GM19025 (cell line): Measurements from ENCODE around the gene PDE4D.
A peak's percentile ranks its signal among the peaks of the same experiment; 100 is the strongest.

Experiments used
- ATAC-seq: cut with Tn5 transposase; IDR thresholded peaks from one replicate; pipeline ENCODE4 v1.9.1; 2021; ENCODE audit warnings: mild to moderate bottlenecking, low read depth, moderate library complexity; ENCODE audit not compliant: unreplicated experiment

PDE4D gene

DNA sequence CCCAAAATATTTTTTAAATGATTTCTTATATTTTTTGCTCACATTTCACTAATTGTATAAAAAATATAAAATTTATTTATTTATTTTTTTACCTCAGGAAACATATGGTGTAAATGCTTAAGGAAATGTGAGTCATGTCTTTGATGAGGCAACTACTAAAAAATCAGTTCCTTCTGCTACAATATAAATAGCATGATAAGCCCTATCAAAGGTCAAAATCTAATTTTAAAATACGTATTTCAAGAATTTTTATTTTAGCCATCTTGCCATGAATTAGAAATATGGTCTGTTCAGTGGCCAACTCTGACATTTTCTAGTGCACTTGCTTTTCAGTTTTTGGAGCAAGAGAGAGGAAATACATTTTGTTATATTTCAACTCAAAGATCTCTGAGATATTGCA lies 50.5 kb downstream of the PDE4D start:
- no peak for ATAC-seq

DNA sequence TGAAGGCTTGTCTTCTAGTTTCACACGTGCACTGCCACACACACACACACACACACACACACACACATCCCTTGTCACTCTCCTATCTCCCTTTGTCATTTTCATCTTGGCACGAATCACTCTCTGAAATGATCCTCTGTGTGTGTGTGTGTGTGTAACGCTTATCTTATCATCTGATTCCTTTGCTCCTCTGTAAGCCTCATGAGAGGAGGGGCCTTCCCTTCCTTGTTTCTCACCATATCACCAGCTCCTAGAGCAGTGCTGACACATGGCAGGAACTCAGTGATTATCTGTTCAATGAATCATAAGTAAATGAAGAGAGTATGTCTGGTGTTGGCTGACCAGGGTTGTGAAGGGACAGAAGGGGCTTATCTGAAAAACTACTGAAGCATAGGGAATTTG lies 53.3 kb downstream of the PDE4D start:
- no peak for ATAC-seq

DNA sequence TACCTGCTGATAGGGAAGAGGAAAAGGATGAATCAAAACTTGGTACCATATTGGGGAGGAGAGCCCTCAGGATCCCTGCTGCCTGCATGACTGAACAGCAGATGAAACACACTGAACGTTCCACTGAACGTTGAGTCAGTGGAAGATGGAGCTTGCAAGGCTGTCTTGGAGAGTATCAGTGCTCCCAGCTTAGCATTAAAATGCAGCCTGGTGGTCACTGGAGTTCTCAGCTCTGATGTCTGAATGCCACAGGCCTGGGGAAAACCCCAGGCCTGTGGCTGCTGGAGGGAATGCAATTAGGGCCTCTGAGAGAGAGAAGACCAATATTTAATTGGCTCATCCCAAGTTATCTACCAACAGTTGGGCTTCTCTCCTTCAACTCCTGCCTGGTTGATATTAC lies 54.5 kb downstream of the PDE4D start:
- no peak for ATAC-seq

DNA sequence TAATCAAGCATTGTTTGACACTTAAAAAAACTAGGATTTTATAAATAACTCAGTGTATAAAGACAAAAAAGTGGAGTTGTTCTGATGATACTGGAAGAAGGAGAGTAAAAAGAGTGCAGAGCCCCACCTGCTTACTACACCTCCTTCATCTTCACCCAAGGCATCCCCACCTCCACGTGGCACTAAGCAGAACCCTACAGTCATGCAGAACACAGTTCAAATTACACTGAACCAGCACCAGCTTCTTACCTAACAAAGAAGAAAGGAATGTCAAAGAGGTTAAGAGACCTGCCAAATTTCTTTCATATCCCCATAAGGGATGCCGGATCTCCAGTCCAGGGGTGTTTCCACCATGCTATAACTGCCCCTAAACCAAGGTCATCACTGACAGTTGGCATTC lies 55.5 kb downstream of the PDE4D start:
- no peak for ATAC-seq

DNA sequence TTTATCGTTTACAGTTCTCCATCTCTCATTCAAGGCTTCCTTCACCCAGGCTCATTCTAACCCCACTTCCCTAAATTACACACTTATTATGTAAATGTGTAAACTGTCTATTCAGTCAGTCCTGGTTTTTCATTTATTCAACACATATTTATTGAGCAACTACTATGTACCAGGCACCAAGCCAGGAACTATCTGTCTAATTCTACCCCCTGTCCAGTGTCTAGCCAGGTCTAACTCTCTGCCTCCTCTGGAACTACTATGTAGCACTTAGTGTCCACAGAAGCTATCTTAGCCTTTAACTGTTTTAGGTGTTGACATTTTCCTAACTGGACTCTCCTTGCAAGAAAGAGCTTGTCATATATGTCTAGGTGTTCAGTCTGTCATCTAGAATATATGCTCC lies 56.5 kb downstream of the PDE4D start:
- ATAC-seq: no peak

DNA sequence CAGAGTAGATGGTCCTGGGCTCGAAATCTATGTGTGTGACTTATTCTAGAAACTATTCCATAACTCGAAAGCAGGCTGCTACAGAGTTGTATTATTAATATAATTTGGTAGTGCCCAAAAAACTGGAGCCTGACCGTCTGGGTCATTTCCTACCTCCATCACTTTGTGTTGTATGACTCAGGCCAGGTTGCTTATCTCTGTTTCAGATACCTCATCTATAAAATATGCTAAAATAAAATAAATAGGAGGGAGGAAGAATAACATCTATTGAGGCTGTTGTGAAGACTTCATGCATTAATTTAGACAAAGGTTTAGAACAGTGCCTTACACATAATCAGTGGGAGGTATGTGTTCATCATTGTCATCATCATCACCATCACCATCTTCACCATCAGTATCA lies 57.7 kb downstream of the PDE4D start:
- no peak for ATAC-seq

DNA sequence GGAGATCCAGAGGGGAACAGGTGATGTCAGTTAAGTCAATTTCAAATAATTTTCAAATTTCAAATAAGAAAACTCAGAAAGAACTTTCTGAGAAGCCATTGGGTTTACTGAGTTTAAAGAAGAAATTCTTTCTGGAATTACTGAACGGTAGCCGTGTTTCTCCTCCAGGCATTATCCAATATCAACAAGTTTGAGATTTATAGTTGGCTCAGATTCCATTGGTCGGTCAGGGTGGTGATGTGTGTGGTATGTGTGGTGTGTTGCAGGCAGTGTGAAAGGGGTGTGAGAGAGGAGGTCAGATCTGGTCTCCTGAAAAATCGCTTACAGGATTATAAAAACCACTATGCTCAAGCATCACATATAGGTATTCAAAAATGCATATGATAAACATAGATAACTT lies 60.1 kb downstream of the PDE4D start:
- ATAC-seq: no peak

DNA sequence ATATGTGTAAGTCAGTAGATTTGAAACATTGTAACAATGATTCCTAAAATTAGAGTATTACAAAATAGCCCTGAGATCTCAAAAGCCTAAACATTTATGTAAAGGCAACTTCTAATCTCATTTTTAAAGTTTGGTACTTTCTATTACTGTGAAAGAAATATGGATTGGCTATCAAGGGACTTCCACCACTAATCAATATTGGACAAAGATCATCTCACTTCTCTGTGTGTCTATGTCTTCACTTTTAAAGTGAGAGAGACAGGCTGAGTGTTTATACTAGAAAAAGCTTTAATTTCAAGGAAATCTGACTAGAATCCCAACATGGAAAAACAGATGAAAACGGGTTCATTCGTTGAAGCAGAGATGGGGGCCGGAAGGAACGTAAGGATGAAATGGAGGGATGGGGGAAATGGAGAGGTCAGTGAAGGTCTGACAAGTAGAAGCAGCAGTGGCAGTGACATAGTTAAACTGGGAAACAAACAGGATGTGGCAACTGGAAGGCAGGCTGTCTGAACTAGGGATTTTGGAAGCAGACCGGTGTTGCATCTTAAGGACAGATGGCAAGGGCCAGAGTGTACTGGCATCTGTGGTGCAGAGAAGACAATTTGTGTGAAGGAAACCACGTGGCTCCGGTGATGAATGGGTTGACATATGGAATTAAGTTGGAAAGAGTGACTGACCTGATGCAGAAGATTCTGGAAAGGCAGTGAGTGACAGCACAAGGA lies 60.8 kb downstream of the PDE4D start:
- ATAC-seq: no peak

DNA sequence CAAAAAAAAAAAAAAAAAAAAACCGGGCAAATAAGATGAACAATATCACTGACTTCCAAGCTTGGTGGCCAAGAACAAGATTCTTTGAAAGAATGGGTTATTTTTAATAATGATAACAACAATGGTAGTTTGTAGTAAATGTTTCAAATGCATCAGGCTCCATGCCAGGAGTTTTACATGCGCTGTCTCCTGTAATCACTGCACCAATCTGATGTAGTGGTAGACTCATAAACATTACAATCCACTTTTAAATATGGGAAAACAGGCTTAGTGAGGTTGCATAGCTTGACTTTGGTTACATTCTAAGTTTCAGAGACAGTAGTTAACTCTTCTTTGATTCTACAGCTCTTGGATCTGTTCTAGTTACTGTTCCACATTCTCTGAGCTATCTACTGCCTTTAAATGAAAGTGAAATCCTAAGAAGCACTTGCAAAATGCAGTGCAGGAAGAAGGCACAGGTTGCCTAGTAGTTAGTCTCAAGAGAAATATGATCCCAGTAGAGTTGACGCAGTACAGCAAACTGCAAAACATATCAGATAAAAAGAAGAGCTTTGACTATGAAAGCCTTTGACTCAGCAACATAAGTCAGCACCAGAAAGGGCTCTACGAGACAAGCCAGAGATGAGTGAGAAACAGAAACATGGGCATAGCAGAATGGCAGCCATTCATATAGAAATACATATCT lies 62.1 kb downstream of the PDE4D start:
- ATAC-seq: no peak

DNA sequence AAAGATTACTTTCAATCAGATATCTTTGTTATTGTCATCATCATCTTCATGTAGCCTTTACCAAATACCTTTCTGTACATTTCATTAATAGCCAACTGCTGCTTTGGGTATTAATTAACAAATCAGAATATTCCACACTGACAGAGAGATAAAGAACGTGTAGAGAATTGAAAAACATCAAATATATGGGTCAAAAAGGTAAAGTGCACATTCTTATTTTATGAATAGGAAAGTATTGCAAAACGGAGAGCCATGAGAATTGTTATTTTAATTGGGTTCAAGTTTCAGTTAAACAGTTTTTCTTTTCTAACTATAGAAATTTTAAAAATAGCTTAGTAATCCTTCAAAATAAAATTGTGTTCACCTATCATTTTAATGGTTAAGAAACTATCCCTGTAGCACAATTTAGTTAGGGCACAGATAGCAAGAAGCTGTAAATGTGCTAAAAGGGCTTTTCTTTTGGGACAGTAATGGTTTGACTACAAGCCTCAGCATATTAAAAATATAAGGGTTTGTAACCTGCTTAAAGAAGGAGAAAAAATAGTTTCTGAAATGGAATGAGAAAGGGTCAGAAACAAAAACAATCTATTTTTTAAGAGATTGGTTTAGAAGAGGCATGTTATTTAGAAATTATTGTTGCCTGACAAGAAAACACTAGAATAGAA lies 62.9 kb downstream of the PDE4D start:
- ATAC-seq: no peak

DNA sequence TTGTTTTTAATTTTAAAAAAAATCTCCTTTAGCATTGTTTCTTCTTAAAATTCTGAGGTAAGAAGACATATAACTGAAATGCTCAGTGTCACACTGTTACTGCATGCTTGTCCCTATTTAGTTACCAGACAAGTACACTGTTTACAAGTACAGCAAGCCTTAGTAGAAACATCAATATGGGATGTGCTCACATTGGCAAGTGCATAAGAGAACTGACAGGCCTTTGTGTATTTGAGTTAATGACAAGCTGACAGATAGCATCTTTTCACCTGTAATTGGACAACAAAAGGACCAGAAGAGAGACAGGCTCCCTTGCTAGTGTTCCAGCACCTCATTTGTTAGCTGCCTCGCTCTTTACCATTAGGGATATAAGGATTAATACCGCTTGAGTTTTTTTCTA lies 63.6 kb downstream of the PDE4D start:
- no peak for ATAC-seq

DNA sequence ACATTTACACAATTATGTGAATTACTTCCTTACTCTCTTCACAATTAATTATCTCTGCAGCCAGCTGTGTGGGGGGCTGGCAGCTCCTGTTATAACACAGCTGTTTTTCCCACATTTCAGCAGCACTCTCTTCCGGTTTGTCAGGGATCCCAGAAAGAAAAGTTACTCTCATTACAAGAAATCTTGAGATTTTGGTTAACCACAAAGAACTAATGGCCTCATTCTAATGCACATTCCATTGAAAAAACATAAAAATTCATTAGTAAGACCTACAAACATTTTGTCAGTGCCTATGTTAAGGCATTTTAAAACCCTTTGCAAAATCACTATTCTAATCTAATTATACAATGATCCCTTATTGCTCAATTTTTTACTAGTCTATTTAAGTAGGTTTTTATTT lies 64.1 kb downstream of the PDE4D start:
- ATAC-seq: no peak

DNA sequence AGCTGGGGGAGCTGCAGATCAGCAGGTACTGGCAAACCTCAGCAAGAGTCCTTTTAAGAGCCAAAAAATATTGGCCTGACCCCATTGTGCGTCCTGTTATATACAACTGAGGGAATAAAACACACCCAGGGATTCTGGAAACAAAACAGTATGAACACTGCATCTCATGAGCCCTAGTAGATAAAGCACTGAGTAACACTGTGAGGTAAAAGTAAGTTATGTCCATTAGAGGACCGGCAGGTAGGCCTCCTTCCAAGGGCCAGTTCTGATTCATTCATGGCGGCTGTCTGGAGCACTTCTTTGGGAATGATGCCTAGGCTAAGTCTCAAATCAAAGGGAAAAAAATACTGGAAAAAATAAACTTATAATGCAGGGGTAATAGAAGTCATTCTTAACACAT lies 64.9 kb downstream of the PDE4D start:
- ATAC-seq: no peak

DNA sequence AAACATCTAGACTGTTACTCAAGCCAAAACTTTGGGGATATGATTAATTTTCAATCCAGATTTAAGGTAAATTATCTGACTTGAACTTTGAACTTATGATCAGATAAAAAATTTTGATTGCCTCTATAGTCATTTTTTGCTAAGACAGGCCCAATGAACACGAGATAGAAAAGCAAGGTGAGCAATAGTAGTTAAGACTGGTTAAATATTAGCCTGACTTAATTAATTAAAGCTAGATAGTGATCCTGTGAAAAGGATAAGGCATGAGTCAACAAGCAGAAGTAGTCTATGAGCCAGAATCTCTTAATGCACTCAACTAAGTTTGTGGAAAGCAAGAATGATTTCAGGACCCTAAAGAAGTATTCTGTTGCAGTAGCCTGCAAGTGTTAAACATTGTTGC lies 66.5 kb downstream of the PDE4D start:
- ATAC-seq: no peak

DNA sequence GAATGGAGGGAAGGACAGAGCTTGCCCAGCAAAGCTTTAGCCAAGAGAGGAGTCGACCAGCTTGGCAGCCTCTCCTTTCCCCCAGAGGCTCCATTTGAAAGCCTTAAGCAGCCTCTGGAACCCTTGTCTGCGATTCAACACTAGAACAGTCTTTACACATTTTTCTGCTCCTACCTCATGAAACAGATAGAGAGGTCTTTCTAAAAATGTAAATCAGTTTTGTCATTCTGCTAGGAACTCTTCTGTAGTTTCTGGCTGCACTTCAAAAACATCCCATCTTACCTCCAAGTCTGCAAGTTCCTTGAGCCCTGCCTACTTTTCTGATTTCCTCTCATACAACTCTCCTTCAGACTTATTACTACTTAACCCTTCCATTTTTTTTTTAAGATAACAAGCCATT lies 70.1 kb downstream of the PDE4D start:
- no peak for ATAC-seq

DNA sequence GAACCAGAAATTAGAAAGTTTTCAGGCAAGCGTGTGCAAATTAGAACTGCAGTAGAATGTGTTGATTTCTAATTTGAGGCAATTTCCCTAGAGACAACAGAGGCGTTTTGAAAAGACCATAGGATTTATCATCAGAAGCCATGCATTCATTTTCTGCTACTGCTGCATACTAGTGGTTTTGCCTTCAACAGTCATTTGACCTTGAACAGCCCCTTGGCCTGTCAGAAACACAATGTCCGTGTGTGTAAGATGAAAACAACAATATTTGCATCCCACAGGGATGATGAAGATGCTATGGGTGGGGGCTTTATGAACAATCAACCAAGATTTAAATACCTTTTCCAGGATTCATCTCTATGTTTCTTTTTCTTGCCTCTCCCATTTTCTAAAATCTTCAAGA lies 73.7 kb downstream of the PDE4D start:
- ATAC-seq: no peak

DNA sequence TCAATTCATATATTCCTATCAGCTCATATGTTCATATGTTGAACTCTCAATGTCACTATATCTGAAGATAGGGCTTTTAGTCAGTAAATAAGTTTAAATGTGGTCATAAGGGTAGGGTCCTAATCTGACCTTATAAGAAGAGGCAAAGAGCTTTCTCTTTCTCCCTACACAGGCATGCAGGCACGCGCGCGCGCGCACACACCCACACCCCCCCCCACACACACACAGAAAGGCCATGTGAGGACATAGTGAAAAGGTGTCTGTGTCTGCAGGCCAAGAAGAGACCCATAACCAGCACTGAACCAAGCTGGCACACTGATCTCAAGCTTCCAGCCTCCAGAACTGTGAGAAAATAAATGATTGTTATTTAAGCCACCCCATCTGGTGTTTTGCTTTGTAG lies 76.0 kb downstream of the PDE4D start:
- ATAC-seq: no peak

DNA sequence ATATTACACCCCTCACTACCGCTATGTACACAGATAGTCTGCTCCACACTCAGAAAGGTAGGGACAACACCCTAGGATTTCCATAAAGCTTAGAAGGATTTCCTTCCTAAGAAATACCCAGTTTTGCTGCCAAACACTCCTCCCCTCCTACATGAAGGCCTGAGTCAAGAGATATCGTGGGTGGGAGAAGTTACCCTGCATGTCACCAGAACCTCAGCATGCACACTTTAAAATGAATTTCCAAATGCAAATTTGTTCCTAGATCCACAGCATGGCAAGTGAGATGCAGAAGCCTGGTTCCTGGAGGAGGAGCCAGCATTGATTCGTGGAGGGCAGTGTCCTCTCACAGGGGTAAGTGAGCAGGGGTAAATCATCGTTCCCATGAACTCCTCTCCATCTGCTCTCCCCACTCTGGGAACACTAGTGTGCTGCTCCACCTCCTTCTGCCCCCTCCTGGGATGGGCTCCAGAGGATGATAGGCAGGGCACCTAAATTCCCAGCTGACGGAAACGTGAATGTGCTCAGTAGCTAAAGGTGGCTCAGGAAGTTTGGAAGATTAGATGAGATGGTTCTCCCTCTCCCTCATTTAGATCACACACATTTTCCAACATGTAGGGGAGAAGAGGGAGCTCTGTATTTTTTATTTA lies 76.7 kb downstream of the PDE4D start:
- no peak for ATAC-seq

DNA sequence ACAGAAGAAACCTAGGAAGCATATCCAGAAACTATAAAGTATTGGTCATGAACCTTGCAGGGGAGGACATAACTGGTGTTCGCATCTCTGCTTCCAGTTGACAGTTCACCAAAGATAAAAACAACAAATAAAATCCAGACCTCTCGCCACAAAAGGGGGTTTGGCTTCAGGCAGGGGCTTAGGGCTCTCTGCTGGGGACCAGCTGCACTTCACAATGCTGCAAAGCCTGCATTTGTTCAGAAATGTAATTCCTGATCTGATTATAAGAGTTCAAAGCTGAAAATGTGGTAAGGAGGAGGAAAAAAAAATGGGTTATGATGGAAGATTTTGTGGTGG lies 79.0 kb downstream of the PDE4D start:
- ATAC-seq: no peak

DNA sequence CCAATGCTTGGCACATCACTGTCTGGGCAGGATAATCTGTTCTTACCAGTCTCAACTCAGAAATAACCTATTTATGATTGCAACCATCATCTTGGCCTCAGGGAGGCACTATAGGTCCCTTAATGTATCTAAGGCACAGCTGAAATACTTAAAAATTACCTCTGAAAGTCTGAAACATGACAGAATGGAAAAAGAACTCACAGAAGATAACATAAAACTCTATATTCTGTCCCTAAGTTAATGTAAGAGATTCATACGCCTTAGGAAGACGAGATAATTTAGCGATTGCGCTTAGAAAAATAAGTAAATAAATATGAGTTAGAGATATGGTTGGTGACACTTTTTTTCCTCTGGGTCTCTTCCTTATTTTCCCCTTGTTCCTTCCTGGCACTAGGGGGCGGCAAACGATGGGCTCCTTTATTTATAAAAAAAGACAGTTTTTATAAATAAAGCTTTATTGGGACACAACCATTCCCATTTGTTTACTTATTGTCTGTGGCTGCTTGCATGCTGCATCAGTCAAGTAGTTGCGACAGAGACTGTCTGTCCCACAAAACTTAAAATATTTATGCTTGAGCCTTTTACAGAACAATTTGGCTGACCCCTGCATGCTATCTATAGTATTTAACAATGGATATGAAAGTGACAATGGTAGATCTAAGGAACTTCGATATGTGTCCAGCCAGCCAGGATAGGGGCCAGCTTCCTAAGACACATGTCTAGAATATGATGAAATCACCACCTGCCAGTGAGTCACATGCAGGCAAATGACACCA lies 79.6 kb downstream of the PDE4D start:
- peak; percentile 43 for ATAC-seq

DNA sequence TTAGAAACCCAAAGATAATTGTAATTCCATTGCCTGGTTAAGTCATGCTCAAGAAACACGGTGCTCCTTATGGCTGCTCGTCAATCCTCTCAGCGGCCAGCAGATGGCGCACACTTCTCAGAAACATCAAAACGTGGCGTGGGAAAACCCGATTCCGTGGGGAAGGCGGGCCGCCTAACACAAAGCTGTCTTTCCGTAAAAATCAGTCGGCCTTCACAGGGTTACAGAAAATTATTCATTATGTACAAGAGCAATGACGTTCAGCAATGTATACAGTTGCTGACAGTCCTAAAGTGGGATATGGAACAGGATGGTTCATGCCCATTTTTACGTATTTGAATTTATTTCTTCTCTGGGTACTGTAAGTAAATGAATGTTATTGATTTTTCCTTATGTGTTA lies 83.5 kb downstream of the PDE4D start:
- ATAC-seq: peak; percentile 59
